Liver (tissue), 9 donors: ENCODE data around the gene TMEM175. TPM values are rescaled to one million over a fixed set of nuclear protein-coding genes. Genes with fewer than 3 reads are reported as not detected.
A peak's percentile ranks its signal among the peaks of the same experiment; 100 is the strongest.

ENCODE experiments used
- DNase-seq: peaks from one replicate; pipeline ENCODE4 v3.0.0-alpha.2; 2017; ENCODE audit warnings: low spot score
- H3K27ac ChIP-seq, 2 donors: one replicate each; pipeline ENCODE4 v1.7.0; 2013; ENCODE audit warnings: inconsistent platforms in 2 of 2, low read length in 2 of 2, control low read depth in 1 of 2, low read depth in 1 of 2, mild to moderate bottlenecking in 1 of 2
- H3K27me3 ChIP-seq, 4 donors: one replicate each; pipeline versions ENCODE4 v1.6.1 to v1.7.0; 2013; ENCODE audit warnings: low read length in 3 of 4, inconsistent platforms in 1 of 4, mild to moderate bottlenecking in 1 of 4, moderate library complexity in 1 of 4; ENCODE audit not compliant: control insufficient read depth in 4 of 4, insufficient read depth in 4 of 4
- H3K36me3 ChIP-seq, 4 donors: one replicate each; pipeline versions ENCODE4 v1.6.1 to v1.7.0; 2013; ENCODE audit warnings: low read length in 3 of 4, mild to moderate bottlenecking in 3 of 4, low read depth in 1 of 4, moderate library complexity in 1 of 4; ENCODE audit not compliant: control insufficient read depth in 4 of 4, insufficient read depth in 3 of 4
- H3K4me1 ChIP-seq, 4 donors: one replicate each; pipeline versions ENCODE4 v1.6.1 to v1.7.0; 2013; ENCODE audit warnings: low read length in 3 of 4, mild to moderate bottlenecking in 3 of 4, moderate library complexity in 1 of 4; ENCODE audit not compliant: control insufficient read depth in 4 of 4, insufficient read depth in 4 of 4
- H3K4me3 ChIP-seq, 3 donors: one replicate each; pipeline versions ENCODE4 v1.6.1 to v1.7.0; 2013; ENCODE audit warnings: low read length in 3 of 3, control low read depth in 1 of 3, low read depth in 1 of 3, mild to moderate bottlenecking in 1 of 3
- H3K9ac ChIP-seq, 2 donors: one replicate each; pipeline ENCODE4 v1.7.0; 2013; ENCODE audit warnings: low read length in 2 of 2, mild to moderate bottlenecking in 2 of 2, moderate library complexity in 2 of 2, control low read depth in 1 of 2, low read depth in 1 of 2
- H3K9me3 ChIP-seq, 4 donors: one replicate each; pipeline versions ENCODE4 v1.6.1 to v1.7.0; 2013; ENCODE audit warnings: low read length in 3 of 4; ENCODE audit not compliant: control insufficient read depth in 4 of 4
- ATF3 ChIP-seq: IDR thresholded peaks from 2 replicates; pipeline ENCODE4 v1.6.1; 2016; ENCODE audit warnings: antibody characterized with exemption
- CTCF ChIP-seq: fragments of 150-350 bp; IDR thresholded peaks from 2 replicates; pipeline ENCODE4 v1.5.1; 2017; ENCODE audit warnings: improper control_type of control experiment, low read depth, low read length; ENCODE audit not compliant: missing input control
- EGR1 ChIP-seq, 2 donors: IDR thresholded peaks; 2 replicates each; pipeline ENCODE4 v1.6.1; 2016 to 2018; ENCODE audit warnings: antibody characterized with exemption in 2 of 2, low read depth in 2 of 2
- FOXA1 ChIP-seq: IDR thresholded peaks from 2 replicates; pipeline ENCODE4 v1.6.1; 2016; ENCODE audit warnings: antibody characterized with exemption
- FOXA2 ChIP-seq: IDR thresholded peaks from 2 replicates; pipeline ENCODE4 v1.6.1; 2016; ENCODE audit warnings: antibody characterized with exemption
- GABPA ChIP-seq, 2 donors: IDR thresholded peaks in 1 of 2; conservative IDR thresholded peaks in 1 of 2; 2 replicates each; pipeline ENCODE4 v1.6.1; 2016; ENCODE audit warnings: antibody characterized with exemption in 2 of 2, mild to moderate bottlenecking in 1 of 2, moderate library complexity in 1 of 2
- HNF4A ChIP-seq, 2 donors: conservative IDR thresholded peaks; 2 replicates each; pipeline ENCODE4 v1.6.1; 2016; ENCODE audit warnings: antibody characterized with exemption in 2 of 2, mild to moderate bottlenecking in 2 of 2
- HNF4G ChIP-seq: IDR thresholded peaks from 2 replicates; pipeline ENCODE4 v1.6.1; 2016; ENCODE audit warnings: antibody characterized with exemption
- JUND ChIP-seq, 2 donors: IDR thresholded peaks; 2 replicates each; pipeline ENCODE4 v1.6.1; 2016; ENCODE audit warnings: antibody characterized with exemption in 2 of 2
- MAX ChIP-seq: IDR thresholded peaks from 2 replicates; pipeline ENCODE4 v1.6.1; 2016; ENCODE audit warnings: antibody characterized with exemption
- NR2F2 ChIP-seq: IDR thresholded peaks from 2 replicates; pipeline ENCODE4 v1.6.1; 2016; ENCODE audit warnings: antibody characterized with exemption
- RAD21 ChIP-seq, 2 donors: IDR thresholded peaks; 2 replicates each; pipeline ENCODE4 v1.6.1; 2016; ENCODE audit warnings: antibody characterized with exemption in 2 of 2, mild to moderate bottlenecking in 2 of 2
- REST ChIP-seq: IDR thresholded peaks from 2 replicates; pipeline ENCODE4 v1.6.1; 2016; ENCODE audit warnings: antibody characterized with exemption, mild to moderate bottlenecking
- RXRA ChIP-seq, 2 donors: IDR thresholded peaks; 2 replicates each; pipeline ENCODE4 v1.6.1; 2017 to 2018; ENCODE audit warnings: antibody characterized with exemption in 2 of 2, mild to moderate bottlenecking in 1 of 2
- SP1 ChIP-seq: IDR thresholded peaks from 2 replicates; pipeline ENCODE4 v1.6.1; 2018; ENCODE audit warnings: antibody characterized with exemption, mild to moderate bottlenecking
- TAF1 ChIP-seq: conservative IDR thresholded peaks from 2 replicates; pipeline ENCODE4 v1.6.1; 2016; ENCODE audit warnings: antibody characterized with exemption, mild to moderate bottlenecking
- YY1 ChIP-seq: IDR thresholded peaks from 2 replicates; pipeline ENCODE4 v1.6.1; 2016; ENCODE audit warnings: antibody characterized with exemption, mild to moderate bottlenecking
- ZBTB33 ChIP-seq: IDR thresholded peaks from 2 replicates; pipeline ENCODE4 v1.6.1; 2016; ENCODE audit warnings: antibody characterized with exemption
- WGBS: extraction: QIAGEN DNeasy Blood & Tissue Kit; methylation state at CpG from one replicate; pipeline ENCODE4 v1.1.7; 2013; 5-methylcytosine and 5-hydroxymethylcytosine counted together
- polyA plus RNA-seq, 2 donors: library from polyadenylated mRNA; stranded (reverse) in 1 of 2; unstranded in 1 of 2; fragments of 200-250 nt in 1 of 2; fragments of >200 nt in 1 of 2; fragmentation: Nextera tagmentation in 1 of 2; extraction: Ambion mirVana in 1 of 2; gene quantifications; one replicate each; pipeline versions ENCODE4 v1.2.1 to v1.2.3, GENCODE V29; 2013 to 2015
- total RNA-seq, 2 donors: library from RNA; depleted of rRNA; stranded (reverse); fragments of >200 nt; gene quantifications; one replicate each; pipeline ENCODE4 v1.2.3, GENCODE V29; 2014
- donor health status: healthy.
- donor health status: healthy.
- donor health status: healthy.
- donor health status: healthy.
- donor health status: healthy.

Gene TMEM175
- total and polyA plus RNA-seq, 4 donors = 18.6 to 26.3 (median 25.5) TPM

- Histone ChIP-seq H3K27me3 (no peaks in the 10 kb centered on the region), H3K9ac (peak overlapping the region; percentile 53 to 82), H3K4me3 (peak overlapping the region; percentile 84 to 95 (median 92)), H3K9me3 (no peaks in the 10 kb centered on the region), H3K4me1 (peaks cover 5 to 37% (median 32%) of the 10 kb centered on the region in 4 donors), H3K36me3 (no peaks in the 10 kb centered on the region), H3K27ac (peak overlapping the region; percentile 88 to 89)
- under 1% methylated on average over 31 of the region's 31 CpGs for WGBS
- TF ChIP-seq HNF4A (conservative IDR thresholded peaks at IDR 0.05) (peak; percentile 34 to 81), FOXA2 (no peak), ATF3 (no peak), RXRA (IDR thresholded peaks at IDR 0.05) (peak in 1 of 2 donors; percentile 40), SP1 (no peak), NR2F2 (no peak), RAD21 (IDR thresholded peaks at IDR 0.05) (no peak), JUND (IDR thresholded peaks at IDR 0.05) (no peak), MAX (no peak), YY1 (no peak), TAF1 (no peak), ZBTB33 (no peak), HNF4G (peak; percentile 49), EGR1 (IDR thresholded peaks at IDR 0.05; ENCODE audit: low read depth in 2 of 2) (no peak), CTCF (no peak), GABPA (IDR thresholded peaks at IDR 0.05 in 1 of 2, conservative IDR thresholded peaks at IDR 0.05 in 1 of 2) (no peak), FOXA1 (no peak), REST (no peak)
- peak; percentile 52 for DNase-seq
Measured at GRCh38 chr4:931194-931959, 883 bp upstream of the TMEM175 start.
